Activated gamma-delta T cell treated with Interleukin-2 at 50 U/mL for 16 hours (primary cell): ENCODE results near the gene ALG12.

ENCODE experiments used
- DNase-seq: peaks from one replicate; pipeline ENCODE4 v3.0.0-alpha.2; 2020

Gene ALG12

DNA sequence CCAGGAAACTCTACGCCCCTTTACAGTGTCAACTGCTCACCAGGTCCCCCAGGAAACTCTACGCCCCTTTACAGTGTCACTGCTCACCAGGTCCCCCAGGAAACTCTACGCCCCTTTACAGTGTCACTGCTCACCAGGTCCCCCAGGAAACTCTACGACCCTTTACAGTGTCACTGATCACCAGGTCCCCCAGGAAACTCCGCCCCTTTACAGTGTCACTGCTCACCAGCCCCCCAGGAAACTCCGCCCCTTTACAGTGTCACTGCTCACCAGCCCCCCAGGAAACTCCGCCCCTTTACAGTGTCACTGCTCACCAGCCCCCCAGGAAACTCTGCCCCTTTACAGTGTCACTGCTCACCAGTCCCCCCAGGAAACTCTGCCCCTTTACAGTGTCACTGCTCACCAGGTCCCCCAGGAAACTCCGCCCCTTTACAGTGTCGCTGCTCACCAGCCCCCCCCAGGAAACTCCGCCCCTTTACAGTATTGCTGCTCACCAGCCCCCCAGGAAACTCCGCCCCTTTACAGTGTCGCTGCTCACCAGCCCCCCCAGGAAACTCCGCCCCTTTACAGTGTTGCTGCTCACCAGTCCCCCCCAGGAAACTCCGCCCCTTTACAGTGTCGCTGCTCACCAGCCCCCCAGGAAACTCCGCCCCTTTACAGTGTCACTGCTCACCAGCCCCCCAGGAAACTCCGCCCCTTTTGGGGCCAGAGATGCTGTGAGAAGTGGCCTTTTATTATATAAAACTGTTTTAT is 27.0 kb upstream of the ALG12 start:
- peak; percentile 38 for DNase-seq

DNA sequence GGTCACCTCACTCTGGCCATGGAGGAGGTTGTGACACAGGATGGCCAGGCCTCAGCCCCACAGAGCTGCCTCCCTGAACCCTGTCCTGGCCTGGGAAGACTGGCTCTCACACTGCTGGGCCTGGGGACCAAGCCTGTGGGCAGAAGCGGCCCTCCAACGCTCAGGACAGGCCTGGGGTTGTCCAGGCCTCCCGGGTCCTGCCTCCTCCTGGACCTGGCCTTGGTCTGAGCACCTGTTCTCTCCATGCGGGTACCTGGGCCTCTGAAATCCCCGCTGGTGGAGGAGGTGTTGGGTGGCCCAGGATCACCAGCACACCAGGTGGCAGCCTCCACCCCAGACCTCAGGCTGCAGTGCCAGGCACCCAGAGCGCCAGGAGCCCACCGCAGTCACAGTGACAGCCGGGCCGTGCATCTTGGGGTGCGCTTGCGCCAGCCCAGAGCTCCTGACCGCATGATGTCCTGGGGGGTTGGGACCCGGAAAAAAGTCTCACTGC is 26.2 kb upstream of the ALG12 start:
- no peak for DNase-seq

DNA sequence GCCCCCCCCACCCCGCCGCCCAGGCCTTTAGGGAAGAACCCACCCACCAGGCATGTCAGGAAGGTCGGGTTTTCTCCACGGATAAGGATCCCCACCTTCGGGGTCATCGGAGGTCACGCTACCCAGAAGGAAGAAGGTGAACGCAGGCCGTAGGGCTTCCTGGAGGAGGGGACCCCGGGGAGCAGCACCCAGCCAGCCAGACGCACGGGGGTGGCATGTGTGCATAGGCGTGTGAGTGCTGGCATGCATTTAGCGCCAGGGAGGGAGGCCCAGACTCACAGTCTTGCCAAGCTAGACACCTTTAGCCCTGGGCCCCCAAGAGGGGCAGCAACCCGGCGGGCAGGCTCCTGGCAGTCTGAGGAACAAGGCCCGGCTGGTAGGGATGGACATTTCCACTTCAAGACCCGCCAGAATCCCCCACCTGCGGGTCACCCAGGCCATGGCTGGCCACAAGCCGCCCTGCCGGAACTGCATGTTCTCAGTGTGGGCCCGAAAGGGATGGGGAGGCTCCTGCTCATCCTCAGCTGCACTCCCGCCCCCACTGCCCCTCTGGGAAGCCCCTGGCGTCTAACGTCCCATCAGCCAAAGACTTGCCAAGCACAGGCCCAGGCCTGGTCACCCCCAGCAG is 25.6 kb upstream of the ALG12 start:
- DNase-seq: no peak

DNA sequence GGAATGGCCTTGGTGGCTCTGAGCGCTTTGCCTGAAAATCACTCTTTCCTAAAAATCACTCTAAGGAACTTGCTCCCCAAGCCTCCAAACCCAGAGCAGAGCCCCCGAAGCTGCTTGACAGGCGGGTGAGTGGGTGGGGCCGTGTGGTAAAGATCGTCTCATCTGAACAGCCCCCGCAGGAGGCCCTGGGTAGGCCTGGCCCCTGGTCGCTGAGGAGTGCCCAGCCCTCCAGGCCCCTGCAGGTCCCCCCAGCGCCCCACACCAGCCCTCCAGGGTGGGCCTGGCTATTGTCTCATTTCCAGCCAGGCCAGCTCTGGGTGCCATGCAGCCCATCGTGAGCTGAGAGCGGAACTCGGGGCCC is 25.1 kb upstream of the ALG12 start:
- no peak for DNase-seq

DNA sequence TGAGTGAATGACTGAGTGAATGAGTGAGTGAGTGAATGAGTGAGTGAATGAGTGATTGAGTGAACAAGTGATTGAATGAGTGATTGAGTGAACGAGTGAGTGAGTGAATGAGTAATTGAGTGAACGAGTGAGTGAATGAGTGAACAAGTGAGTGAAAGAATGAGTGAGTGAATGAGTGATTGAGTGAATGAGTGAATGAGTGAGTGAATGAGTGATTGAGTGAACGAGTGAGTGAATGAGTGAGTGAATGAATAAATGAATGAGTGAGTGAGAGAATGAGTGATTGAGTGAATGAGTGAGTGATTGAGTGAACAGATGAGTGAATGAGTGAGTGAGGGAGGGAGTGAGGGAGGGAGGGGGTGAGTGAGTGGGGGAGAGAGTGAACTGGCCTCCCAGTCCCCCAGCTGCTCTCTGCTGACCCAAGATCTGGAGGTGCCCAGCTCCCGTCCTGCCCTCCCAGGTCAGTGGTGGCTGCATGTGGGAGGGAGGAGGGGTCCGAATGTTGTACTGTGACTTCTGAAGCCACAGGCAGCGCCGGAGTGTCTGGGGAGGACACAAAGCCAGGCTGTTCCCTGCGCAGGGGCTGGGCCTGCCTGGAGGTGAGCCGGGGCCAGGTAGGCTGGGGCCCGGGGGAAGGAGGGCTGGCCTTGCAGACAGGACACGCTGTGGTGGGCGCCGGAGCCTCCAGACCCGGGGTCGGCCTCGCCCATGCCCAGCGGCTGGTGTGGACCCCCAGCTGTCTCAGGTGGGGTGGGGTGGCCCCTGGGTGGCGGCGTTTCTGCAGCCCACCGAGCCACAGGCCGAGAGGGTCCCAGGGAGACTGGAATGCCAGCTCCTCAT is 24.5 kb upstream of the ALG12 start:
- no peak for DNase-seq

DNA sequence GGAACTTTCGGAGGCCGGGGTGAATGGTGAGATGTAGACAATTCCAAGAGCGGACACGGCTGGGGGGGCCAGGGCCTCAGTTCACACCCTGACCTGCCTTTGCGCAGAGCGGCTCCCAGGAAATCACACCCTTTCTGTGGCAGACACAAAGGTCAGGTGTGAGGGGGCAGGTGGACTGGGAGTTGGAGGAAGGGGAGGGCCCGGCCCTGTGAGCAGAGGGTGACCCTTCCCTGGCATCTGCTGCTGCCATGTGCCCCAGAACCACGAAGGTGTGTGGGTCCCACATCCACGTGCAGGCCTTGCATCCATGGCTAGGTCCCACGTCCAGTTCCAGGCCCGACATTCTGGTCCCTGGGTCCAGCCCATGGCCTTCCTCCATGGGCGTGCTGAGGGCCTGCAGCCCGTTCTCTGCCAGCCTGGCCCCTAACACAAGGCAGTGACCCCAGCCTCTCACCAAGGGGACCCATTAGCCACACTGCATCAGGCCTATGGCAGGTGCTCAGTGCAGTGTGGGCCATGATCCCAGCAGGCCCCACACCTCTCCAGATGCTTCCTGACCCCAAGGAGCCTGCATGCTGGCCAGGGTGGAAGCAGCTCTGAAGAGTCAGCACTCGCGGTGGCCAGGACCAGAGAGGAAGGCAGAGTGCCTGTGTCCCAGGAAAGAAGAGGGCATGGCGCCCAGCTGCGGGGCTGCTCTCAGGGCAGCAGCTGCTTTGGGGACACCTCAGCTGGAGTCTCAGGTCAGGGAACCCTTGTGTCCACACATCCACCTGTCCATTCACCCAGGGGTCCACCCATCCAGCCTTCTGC is 23.5 kb upstream of the ALG12 start:
- no peak for DNase-seq

DNA sequence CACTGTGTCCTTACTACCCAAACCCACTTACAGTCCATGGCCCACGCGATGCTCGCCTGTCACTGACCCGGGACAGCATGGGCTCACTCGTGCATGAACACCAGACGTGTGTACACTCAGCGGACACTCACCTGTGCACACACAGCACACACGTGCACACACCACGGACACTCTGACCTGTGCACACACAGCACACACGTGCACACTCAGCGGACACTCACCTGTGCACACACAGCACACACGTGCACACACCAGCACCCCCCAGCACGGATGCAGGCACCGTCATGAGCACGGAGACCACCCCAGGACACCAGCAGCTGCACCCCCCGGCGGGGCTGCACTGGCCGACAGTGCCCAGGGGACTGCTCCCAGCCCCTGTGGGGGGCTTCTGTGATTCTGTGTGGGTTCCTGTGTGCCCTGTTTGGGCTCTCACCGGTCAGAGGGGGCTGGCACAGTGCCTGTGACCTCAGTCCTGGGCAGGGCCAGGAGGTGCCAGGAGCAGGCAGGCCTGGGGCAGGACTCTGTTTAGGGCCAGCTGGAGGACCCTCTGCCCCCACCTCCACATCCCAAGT is 20.4 kb upstream of the ALG12 start:
- DNase-seq: no peak

DNA sequence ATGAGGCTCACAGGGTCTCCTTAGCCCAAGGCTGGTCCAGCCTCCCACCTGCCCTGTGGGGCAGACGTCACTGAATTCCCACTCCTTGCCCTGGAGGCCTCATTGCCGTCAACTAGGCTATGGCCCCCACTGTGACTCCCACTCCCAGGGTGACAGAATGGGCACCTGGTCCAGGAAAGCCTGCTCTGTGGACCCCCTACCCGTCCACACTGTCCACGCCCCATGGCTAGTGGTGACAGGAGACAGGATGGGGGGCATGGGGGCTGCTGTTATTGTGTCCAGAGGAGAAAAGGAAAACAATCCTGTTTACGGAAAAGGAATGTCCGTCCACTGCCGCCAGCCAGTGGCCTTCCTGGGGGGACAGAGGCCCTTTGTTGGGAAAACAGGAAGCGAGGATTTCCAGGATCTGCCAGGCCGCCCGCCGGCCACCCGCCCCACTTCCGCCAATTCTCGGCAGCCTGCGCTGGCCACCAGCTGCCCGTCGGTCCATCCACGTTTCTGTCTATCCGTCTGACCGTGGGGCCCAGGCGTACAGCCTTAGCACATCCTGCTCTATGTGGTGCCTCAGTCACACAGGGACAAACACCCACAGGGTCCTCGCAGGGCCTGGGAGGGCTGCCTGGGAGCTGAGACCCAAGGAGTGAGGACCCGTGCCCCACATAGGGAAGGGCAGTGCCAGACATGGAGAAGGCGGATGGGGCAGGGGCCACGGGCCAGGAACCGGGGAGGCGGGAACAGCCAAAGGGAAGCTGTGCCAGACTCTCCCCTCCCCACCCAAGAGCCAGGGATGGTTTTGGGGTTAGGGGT is 19.7 kb upstream of the ALG12 start:
- DNase-seq: no peak

DNA sequence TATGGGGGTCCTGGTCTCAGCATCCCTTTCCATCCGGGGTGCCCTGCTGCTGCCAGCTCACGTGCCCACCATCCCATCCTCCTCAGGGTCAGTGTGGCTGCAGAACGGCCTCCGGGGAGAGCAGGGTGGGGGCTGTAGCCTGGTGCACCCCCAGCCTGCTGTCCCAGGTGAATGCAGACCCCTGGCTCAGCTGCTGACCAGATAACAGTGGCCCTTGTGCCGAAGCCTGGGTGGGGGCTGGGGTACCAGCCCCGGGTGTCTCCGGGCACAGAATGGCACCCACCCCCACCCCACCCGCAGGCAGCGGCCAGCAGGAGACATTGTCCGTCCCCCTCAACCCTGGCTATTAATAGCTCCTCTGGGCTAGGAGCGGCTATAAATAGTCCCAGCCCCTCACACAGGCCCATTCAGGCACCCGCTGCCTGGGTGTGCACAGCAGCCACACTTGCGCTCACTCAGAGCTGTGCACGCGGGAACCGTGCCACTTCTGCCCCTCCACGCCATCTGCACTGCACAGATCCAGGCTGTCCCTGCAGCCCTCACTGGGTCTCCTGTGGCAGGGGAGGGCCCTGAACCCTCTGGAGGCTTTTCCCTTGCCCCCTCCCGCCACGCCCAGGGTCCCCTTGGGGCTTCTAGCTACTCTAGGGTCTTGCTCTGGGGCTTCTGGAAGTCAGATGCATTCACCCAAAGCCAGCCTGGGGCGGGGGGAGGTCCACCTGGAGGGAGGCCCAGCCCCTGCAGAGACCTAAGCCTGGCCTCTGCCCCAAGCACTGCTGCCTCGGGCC is 18.9 kb upstream of the ALG12 start:
- DNase-seq: no peak

DNA sequence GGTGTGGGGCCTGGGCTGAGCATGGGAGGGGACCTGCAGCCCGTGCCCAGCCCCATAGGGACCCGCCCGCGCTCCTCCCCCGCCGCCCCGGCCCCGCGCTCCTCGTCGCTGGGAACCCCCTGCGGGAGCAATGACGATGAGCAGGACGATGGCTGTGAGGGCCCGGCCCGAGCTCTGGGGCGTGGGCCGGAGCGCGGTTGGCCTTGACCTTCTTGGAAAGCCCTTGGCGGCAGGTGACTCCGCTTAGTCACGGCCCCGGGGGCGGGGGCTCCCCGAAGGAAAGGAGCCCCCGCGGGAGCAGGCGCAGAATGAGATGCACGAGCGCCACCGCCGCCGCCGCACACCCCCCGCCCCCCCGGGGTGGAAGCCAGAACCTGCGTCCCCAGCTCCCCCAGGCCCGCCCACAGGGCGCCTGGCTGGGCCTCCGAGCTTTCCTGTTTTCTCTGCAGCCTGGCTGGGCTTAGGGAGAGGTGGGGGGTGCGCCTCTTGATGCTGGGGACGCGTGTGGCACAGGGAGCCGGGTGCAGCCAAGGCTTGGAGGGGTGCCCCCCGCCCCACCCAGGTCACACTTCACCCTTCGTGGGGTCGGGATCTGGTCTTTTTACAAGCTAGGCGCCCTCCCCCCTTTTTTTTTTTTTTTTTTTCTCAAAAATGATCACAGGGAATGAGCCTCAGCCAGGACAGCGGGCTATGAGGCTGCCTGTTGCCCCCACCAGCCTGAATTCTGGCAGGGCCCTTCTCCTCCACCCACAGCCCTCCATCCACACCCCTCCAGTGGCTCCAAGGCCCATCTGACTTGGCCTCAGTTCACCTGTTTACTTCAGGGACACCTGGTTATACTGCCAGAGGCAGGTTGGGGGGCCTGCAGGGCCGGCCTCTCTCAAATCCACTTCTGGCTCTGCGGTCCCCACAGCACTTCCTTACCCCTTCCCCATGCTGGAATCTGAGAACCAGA is 18.1 kb upstream of the ALG12 start:
- peak; percentile 79 for DNase-seq

DNA sequence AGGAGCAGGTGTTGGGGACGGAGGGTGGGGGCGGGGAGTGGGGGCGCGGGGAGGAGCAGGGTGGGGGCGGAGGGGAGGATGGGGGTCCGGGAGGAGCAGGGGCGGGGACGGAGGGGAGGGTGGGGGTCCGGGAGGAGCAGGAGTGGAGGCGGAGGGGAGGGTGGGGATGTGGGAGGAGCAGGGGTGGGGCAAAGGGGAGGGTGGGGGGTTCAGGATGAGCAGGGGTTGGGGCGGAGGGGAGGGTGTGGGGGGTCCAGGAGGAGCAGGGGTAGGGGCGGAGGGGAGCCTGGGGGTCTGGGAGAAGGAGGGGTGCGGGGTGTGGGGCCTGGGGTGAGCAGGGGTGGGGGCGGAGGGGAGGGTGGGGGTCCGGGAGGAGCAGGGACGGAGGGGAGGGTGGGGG is 17.3 kb upstream of the ALG12 start:
- no peak for DNase-seq

DNA sequence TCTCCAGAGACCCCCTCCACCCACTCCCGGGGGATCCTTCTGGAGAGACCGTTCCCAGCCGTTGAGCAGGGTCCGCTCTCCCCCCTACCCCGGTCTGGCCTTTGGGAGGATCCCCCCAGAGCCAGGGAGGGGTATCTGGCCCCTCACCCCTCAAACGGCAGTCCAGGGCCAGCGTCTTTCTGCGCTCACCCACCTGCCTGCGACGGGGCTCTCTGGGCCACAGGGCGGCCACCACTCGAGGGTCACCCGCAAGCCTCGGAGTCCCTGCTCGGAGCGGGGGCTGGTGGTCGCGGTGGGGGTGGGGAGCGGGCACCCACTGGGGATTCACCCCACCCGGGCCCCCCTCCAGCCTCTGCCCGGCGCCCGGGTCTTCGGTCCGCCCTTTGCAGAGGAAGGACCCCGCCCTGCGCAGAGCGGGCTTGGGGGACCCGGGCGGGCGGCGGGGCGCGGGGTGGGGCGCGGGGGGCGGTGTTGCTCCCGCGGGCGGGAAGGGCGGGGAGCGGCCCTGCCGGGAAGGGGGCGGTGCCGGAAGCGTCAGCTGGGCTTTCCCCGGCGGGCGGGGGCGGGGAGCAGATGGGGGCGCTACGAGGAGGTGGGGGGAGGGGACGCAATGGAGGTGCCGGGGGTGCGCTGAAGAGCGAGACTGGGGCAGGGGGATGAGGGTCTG is 16.8 kb upstream of the ALG12 start:
- peak; percentile 75 for DNase-seq

DNA sequence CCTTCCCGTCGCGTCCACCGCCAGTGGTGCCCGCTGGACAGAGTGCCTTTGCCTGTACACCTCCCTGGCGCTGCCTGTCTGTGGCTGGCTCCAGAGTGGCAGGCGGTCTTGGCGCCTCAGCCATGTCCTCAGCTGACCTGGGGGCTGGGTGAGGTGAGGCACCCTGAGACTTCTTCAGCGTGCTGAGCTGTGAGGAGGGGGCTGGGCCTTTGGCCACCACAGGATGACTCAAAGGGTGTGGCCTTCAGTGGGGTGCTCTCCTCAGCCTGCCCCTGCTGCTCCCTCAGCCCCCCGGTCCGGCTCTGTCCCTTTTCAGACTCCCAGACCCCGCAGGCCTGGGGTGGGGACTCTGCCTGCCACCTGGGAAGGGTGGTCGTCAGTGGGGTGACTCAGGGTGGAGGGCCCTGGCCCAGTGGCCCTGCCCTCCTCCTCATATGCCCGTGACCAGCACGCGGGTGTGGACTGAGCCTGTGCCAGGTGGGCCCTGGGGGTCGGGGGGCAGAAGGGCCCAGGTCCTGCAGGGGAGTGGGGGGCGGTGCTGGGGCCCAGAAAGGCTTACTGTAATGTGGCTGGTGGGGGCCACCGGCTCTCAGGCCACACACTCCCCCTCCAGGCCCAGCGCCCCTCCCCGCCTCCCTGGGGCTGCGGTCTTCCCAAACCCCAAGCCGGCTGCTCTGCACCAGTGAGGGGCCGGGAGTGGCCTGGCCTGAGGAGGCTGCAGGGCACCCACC is 16.1 kb upstream of the ALG12 start:
- DNase-seq: no peak

DNA sequence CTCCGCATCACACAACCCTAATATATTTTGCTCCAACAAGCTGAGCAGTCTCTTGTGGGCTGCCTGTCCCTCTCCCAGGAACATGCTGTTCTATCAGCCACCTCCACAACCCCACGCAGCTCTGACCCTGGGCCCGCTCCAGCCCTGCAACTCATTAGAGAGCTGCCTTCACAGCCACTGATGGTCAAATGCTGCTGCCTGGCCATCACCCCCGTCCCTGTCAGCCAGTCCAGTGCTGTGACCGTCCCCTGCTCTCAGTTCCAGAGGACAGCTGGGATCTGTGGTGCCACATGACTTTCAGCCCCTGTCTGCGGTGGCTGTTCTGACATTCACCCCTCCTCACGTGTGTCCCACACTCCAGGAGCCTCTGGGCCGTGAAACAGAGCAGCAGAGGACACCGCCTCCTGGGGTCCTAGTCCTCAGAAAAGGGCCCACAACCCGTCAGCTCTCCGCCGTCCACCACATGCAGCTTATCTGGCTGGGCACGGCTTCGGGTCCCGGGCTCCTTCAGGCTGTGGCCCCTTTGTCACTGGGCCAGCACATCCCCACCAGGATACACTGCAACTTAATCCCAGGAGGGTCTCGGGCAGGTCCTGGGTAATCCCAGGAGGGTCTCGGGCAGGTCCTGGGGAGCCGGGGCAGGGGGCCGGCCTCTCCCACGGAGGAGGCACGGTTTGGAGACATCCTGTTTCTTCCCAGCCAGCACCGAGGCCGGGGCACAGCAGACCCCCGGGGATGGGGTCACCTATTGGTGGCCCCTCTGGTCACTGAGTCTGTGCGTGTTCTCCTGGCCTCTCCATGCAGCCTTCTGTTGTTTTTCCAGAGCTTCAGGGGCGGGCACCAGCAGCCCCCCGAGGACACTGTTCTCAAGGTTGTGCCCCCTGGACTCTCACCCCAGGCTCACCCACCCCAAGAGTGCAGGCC is 15.3 kb upstream of the ALG12 start:
- DNase-seq: no peak

DNA sequence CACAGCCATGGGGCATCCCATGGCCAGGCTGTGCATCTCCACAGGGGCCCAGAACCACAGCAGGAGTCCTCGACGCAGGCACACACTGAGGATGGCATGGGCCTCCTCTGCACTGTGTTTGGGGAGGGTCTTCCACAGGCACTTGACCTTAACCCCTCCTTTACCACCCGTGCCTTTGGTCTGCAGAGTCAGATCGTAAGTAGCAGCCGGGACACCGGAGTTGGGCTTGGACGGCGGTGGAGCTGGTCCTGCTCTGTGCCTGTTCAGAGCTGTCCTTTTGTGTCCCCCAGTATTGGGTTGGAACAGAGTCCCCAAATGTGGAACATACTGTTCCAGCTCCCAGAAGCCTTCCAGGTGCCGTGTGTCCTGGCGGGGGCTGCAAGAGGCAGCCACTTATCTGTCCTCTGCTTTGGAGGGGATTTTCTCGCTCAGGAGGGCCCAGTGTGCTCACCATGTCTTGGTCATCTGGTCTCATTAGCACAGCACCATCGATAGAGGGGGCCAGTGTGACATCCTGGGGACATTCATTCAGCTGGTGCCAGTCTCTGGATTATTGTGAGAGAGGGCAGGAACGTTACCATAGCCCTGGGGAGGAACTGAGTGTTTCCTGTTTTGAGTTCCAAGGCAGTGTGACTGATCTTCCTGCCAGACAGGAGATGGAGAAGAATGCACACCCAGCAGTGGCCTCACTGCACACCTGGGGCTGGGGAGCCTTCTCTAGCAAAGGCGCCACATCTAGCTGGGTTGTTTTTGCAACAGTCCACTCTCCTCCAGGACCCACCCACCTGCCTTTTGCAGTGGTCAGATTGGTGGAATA is 12.6 kb upstream of the ALG12 start:
- DNase-seq: no peak

DNA sequence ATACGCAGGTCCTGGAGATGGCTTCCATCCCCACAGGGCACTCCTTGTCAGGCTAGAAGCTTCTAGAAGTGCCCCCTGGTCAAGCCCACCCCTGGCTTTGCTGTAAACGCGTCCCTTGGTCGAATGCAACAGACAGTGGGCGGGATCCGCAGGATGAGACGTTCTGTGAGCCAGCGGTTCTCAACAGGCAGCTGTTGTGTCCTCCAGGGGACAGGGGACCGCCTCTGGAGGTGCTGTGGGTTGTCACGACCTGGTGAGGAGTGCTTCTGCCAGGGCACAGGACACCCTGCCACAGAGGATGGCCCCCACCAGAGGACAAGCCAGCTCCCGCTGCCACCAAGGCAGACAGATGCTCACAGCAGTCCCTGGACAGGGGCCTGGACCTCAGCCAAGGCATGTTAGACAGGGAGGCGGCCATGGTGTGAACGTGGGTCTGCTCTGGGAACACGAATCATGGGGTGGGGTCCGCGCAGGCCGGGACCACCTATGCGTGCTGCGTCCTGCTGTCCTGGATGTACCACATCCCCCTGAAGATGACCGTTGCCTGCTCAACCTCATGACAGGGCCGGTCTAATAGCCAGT is 11.8 kb upstream of the ALG12 start:
- DNase-seq: no peak
